SK-N-SH treated with all-trans-retinoic acid at 6 μM for 48 hours (cell line): ENCODE results near the gene MYLK.

Experiments
- ATAC-seq: fragments of 200-7000 bp; cut with Tn5 transposase; 3 replicates; pipeline ENCODE4 v1.9.1; 2020; ENCODE audit warnings: mild to moderate bottlenecking, moderate library complexity
- ARNTL ChIP-seq: fragments of 450-650 bp; formaldehyde crosslinking; IDR thresholded peaks from 2 replicates; pipeline ENCODE4 v1.5.0; 2020; ENCODE audit warnings: low read depth, mild to moderate bottlenecking, moderate library complexity, borderline replicate concordance
- BACH2 ChIP-seq: fragments of 250-450 bp; sonication (Bioruptor Pico); IDR thresholded peaks from 2 replicates; pipeline ENCODE4 v1.9.0; 2021; ENCODE audit warnings: mild to moderate bottlenecking, borderline replicate concordance
- CREB5 ChIP-seq: fragments of 250-450 bp; sonication (Bioruptor Pico); IDR thresholded peaks from 2 replicates; pipeline ENCODE4 v1.5.1; 2020; ENCODE audit warnings: low read depth, mild to moderate bottlenecking, moderate library complexity
- CSDC2 ChIP-seq: fragments of 250-450 bp; sonication (Bioruptor Pico); IDR thresholded peaks from 2 replicates; pipeline ENCODE4 v1.5.0; 2020; ENCODE audit warnings: mild to moderate bottlenecking, moderate library complexity
- ESRRG ChIP-seq: fragments of 250-450 bp; sonication (Bioruptor Pico); IDR thresholded peaks from 2 replicates; pipeline ENCODE4 v1.6.1; 2021; ENCODE audit warnings: mild to moderate bottlenecking
- GLIS3 ChIP-seq: fragments of 250-450 bp; sonication (Bioruptor Pico); IDR thresholded peaks from 2 replicates; pipeline ENCODE4 v1.5.0; 2020; ENCODE audit warnings: mild to moderate bottlenecking, moderate library complexity
- ISL1 ChIP-seq: fragments of 250-450 bp; sonication (Bioruptor Pico); IDR thresholded peaks from 2 replicates; pipeline ENCODE4 v2.1.2; 2022; ENCODE audit warnings: mild to moderate bottlenecking, moderate library complexity
- OSR1 ChIP-seq: fragments of 250-450 bp; sonication (Bioruptor Pico); IDR thresholded peaks from 2 replicates; pipeline ENCODE4 v1.8.0; 2022; ENCODE audit warnings: moderate library complexity, mild to moderate bottlenecking, inconsistent platforms
- PATZ1 ChIP-seq: fragments of 250-450 bp; sonication (Bioruptor Pico); IDR thresholded peaks from 2 replicates; pipeline ENCODE4 v1.8.0; 2020; ENCODE audit warnings: mild to moderate bottlenecking, moderate library complexity, borderline replicate concordance
- POU6F1 ChIP-seq: fragments of 250-450 bp; sonication (Bioruptor Pico); IDR thresholded peaks from 2 replicates; pipeline ENCODE4 v1.8.0; 2021; ENCODE audit warnings: low read depth, mild to moderate bottlenecking, moderate library complexity, borderline replicate concordance
- PPARA ChIP-seq: fragments of 250-450 bp; sonication (Bioruptor Pico); IDR thresholded peaks from 2 replicates; pipeline ENCODE4 v1.5.0; 2020; ENCODE audit warnings: mild to moderate bottlenecking, borderline replicate concordance
- RARB ChIP-seq: fragments of 250-450 bp; sonication (Bioruptor Pico); IDR thresholded peaks from 2 replicates; pipeline ENCODE4 v1.8.0; 2021; ENCODE audit warnings: mild to moderate bottlenecking, moderate library complexity
- SNAI2 ChIP-seq: fragments of 250-450 bp; sonication (Bioruptor Pico); IDR thresholded peaks from 2 replicates; pipeline ENCODE4 v1.5.0; 2020; ENCODE audit warnings: mild to moderate bottlenecking, moderate library complexity
- TCF4 ChIP-seq: fragments of 250-450 bp; sonication (Bioruptor Pico); IDR thresholded peaks from 2 replicates; pipeline ENCODE4 v1.8.0; 2021; ENCODE audit warnings: mild to moderate bottlenecking, moderate library complexity, borderline replicate concordance
- TOX ChIP-seq: fragments of 250-450 bp; sonication (Bioruptor Pico); IDR thresholded peaks from 2 replicates; pipeline ENCODE4 v1.8.0; 2021; ENCODE audit warnings: mild to moderate bottlenecking, moderate library complexity, borderline replicate concordance
- TSHZ2 ChIP-seq: fragments of 250-450 bp; sonication (Bioruptor Pico); IDR thresholded peaks from 2 replicates; pipeline ENCODE4 v1.5.0; 2020; ENCODE audit warnings: mild to moderate bottlenecking, moderate library complexity
- ZC3H10 ChIP-seq: fragments of 250-450 bp; sonication (Bioruptor Pico); IDR thresholded peaks from 2 replicates; pipeline ENCODE4 v1.5.1; 2021; ENCODE audit warnings: mild to moderate bottlenecking, moderate library complexity
- ZFP3 ChIP-seq: fragments of 250-450 bp; sonication (Bioruptor Pico); IDR thresholded peaks from 2 replicates; pipeline ENCODE4 v1.5.0; 2020; ENCODE audit warnings: mild to moderate bottlenecking, moderate library complexity
- ZFP30 ChIP-seq: fragments of 450-650 bp; formaldehyde crosslinking; IDR thresholded peaks from 2 replicates; pipeline ENCODE4 v1.5.0; 2022; ENCODE audit warnings: mild to moderate bottlenecking, moderate library complexity
- ZNF565 ChIP-seq: fragments of 450-650 bp; formaldehyde crosslinking; conservative IDR thresholded peaks from 2 replicates; pipeline ENCODE4 v1.5.0; 2020; ENCODE audit warnings: low read depth, mild to moderate bottlenecking, moderate library complexity
- ZNF70 ChIP-seq: fragments of 450-650 bp; formaldehyde crosslinking; IDR thresholded peaks from 2 replicates; pipeline ENCODE4 v1.5.0; 2020; ENCODE audit warnings: mild to moderate bottlenecking, moderate library complexity
- ZNF8 ChIP-seq: fragments of 450-650 bp; formaldehyde crosslinking; IDR thresholded peaks from 2 replicates; pipeline ENCODE4 v1.5.0; 2020; ENCODE audit warnings: mild to moderate bottlenecking, moderate library complexity

The MYLK gene

GRCh38 chr3:123819949-123820348, 64.2 kb downstream of the MYLK start:
- ATAC-seq, result no peak
- TF ChIP-seq RARB (CRISPR knock-in tag), result no peak
- TF ChIP-seq ISL1 (CRISPR knock-in tag), result no peak
- no peak for TF ChIP-seq ZFP30 (CRISPR knock-in tag)
- TF ChIP-seq ESRRG (CRISPR knock-in tag), result no peak
- TF ChIP-seq ZFP3 (CRISPR knock-in tag), result no peak
- no peak for TF ChIP-seq POU6F1
- TF ChIP-seq CSDC2, result no peak
- no peak for TF ChIP-seq ZNF70 (CRISPR knock-in tag)
- TF ChIP-seq GLIS3 (CRISPR knock-in tag), result no peak
- TF ChIP-seq ARNTL (CRISPR knock-in tag), result no peak
- no peak for TF ChIP-seq TOX (CRISPR knock-in tag)
- no peak for TF ChIP-seq TSHZ2 (CRISPR knock-in tag)
- TF ChIP-seq ZC3H10 (CRISPR knock-in tag), result no peak
- no peak for TF ChIP-seq CREB5 (CRISPR knock-in tag)
- no peak for TF ChIP-seq OSR1 (CRISPR knock-in tag)
- no peak for TF ChIP-seq BACH2 (CRISPR knock-in tag)
- TF ChIP-seq ZNF565 (CRISPR knock-in tag), result no peak
- TF ChIP-seq ZNF8 (CRISPR knock-in tag), result no peak
- TF ChIP-seq TCF4, result no peak
- no peak for TF ChIP-seq PATZ1 (CRISPR knock-in tag)

GRCh38 chr3:123818921-123819429, 65.2 kb downstream of the MYLK start:
- no peak for TF ChIP-seq ESRRG (CRISPR knock-in tag)
- TF ChIP-seq SNAI2 (CRISPR knock-in tag), result no peak
- TF ChIP-seq ZC3H10 (CRISPR knock-in tag), result no peak
- no peak for TF ChIP-seq OSR1 (CRISPR knock-in tag)
- no peak for TF ChIP-seq PPARA
- TF ChIP-seq TCF4, result no peak
- TF ChIP-seq BACH2 (CRISPR knock-in tag), result no peak
- no peak for TF ChIP-seq GLIS3 (CRISPR knock-in tag)
- TF ChIP-seq ZNF70 (CRISPR knock-in tag), result no peak
- no peak for TF ChIP-seq POU6F1
- TF ChIP-seq ZFP30 (CRISPR knock-in tag), result no peak
- no peak for TF ChIP-seq ARNTL (CRISPR knock-in tag)
- ATAC-seq, result 0 out of 3 replicates have a peak, but pooled peaks have one; percentile 6
